ENCODE data around the gene RAB4A.
"Not testable (repeated sequence)": the region's sequence is repeated elsewhere in the genome, so short reads cannot be mapped to it uniquely, and the experiment has no call there.

Gene RAB4A

GRCh38 chr1:229273507-229274232 is 2.8 kb downstream of the RAB4A start:
- FAIRE-seq = no peak

- no peak for FAIRE-seq
These were observed 4.1 kb downstream of the RAB4A start for GRCh38 chr1:229275005-229275404.

DNA sequence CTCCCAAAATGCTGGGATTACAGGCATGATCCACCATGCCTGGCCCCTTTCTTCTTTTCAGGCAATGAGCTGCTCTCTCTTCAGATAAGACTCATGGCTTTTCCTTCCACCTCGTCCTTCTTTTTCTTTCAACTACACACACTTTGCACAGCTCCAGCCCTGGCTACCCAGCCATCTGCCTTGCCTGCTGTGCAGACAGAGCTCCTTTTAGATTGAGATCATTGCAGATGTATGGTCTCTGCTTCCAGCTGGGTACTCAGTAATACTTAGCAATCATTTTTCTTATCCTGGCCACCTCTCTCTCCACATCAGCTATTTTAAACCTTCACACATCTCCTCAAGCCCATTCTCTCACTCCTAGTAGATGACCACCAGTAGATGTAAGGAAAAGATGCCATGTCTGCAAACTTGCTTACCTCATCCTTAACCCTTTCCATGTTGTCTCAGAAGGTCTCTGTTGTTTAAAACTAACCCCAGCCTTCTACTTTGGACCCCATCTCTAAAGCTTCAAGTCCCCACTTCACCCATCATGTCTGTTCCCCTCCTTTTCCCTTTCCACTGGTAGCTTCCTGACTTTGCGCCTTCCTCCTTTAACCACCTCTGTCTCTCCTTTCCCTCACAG is 7.3 kb downstream of the RAB4A start:
- FAIRE-seq = no peak

DNA sequence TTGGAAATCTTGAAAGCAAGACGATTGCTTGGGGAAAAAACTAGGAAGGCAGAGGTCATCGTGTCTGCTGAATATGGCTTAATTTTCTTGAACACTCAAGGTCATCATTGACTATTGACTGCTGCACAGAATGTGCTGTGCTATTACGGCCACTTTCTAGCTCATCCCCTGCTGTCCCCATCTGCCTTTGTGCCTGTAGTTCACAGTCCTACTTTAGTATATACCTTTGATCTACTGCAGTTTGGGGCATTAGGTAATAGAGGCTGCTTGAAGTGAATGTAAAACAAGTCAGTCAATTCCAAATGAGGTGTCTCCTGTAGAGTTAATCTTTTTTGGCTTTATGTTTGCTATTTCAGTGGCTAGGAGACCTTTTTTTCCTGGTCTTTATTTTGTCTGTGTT is 8.3 kb downstream of the RAB4A start:
- FAIRE-seq = no peak

DNA sequence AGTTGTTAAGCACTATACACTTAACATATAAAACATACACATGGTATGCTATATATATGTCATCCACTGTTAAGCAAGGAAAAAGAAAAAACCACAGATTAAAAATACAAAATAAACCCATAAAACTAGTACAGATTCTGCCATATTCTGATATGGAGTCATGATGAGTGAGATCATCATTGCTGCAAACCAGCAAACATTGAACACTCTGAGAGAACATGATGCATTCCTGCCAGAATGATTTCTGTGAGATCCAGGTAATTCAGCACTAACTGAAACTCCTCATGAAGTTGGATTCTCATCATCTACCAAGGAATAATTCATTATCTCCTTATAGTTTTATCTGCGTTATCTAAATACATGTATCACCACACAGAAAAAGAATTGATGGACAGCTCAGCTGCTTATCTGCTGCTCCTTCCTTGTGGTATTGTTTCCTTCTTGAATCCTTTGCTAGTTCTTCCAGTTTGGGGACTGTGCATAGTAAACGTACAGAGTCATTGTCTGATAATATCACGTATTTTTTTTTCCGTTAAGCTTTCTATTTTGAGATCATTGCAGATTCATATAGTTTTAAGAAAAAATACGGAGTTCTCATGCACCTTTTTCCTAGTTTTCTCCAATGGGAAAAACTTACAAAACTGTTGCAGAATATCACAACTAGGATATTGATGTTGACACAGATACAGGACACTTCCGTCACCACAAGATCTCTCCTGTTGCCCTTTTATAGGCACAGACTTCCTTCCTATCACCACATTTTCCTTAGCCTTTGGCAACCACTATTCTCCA is 9.3 kb downstream of the RAB4A start:
- no peak for FAIRE-seq

- FAIRE-seq = peak; percentile 52
These were observed 10.0 kb downstream of the RAB4A start for GRCh38 chr1:229280921-229281320.

GRCh38 chr1:229281339-229281926 is 10.5 kb downstream of the RAB4A start:
- FAIRE-seq = peak; percentile 81

- FAIRE-seq = no peak
These were observed 11.4 kb downstream of the RAB4A start for GRCh38 chr1:229282295-229282823.

DNA sequence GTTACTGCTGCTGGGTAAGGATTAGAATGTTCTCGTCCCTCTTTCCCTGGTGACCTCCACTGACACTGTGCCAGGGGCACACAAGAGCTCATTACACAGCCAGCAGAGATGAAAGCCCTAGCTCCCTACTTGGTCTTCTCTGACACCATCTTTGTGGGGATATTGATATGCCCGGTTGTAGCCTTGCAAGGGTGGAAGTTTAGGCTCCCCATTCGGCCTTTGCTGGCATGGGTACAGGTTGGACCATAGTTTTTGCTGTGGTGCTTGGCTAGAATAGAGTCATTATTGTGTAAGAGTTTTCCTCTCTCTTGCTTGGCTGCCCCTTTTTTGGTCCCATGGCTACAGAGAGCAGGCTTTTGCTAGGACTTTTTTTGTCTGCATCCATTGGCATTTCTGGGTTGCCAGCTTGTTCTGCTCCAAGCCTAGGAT is 12.3 kb downstream of the RAB4A start:
- FAIRE-seq = no peak

- FAIRE-seq = no peak
These were observed 14.0 kb downstream of the RAB4A start for GRCh38 chr1:229284887-229285286.

GRCh38 chr1:229285440-229285839 is 14.5 kb downstream of the RAB4A start:
- FAIRE-seq = peak; percentile 56

DNA sequence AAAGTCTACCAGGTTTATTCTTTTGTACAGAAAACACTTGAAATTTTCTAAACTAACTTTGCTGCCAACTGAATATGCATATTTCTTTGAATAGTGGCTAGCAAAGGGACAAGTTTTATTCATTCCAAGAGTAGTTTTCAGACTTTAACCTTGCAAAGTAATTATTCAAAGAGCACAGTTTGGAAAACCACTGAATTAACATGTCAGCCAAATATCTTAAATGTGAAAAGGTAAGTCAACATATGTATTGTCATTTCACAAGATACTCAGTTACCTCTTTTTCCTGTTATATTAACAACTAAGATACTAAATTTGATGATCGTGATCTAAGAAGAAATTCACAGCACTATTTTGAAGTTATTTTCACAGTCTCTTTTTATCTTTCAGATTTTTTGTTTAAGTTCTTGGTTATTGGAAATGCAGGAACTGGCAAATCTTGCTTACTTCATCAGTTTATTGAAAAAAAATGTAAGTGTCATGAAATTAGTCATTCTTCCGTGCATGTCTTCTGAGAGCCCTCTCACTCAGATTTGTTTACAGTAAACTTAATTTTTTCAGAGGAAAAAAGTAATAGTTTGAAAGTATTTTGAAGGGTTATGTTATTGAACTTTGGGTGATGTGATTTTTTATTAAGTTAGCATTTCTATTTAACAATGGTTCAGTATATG is 15.3 kb downstream of the RAB4A start:
- peak; percentile 76 for FAIRE-seq

DNA sequence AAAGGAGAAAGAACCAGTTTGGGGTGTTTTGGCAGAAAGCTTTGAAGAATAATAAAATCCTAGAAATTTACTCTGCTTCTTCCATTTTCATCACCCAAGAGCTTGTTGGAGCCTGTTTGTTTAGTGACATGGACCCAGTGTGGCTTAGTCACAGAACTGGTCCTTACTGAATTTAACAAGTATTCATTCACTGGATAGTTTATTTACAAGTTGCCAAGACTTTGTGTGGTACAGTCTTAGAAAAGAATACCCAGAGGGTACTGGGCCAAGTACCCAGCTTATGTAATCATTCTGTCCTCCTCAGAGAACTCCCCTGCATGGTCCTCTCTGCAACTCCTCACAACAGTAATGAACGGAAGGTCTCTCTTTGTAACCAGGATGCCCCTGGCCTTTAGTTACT is 16.4 kb downstream of the RAB4A start:
- no peak for FAIRE-seq

DNA sequence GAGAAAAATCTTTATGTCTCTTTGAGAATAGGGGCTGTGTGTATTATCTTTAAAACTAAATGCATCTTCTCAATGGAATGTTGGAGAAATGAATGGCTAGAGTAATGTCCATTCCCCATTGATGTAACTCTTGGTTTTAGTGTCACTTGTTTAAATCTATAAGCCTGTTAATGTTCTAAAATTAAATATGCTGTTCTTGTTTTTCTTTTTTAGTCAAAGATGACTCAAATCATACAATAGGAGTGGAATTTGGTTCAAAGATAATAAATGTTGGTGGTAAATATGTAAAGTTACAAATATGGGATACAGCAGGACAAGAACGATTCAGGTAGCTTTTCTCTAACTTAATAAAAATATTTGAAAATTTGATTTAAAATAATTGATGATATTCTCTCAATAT is 17.6 kb downstream of the RAB4A start:
- FAIRE-seq = peak; percentile 20

- FAIRE-seq = not testable (repeated sequence)
These were observed 20.8 kb downstream of the RAB4A start for GRCh38 chr1:229291686-229292085.

DNA sequence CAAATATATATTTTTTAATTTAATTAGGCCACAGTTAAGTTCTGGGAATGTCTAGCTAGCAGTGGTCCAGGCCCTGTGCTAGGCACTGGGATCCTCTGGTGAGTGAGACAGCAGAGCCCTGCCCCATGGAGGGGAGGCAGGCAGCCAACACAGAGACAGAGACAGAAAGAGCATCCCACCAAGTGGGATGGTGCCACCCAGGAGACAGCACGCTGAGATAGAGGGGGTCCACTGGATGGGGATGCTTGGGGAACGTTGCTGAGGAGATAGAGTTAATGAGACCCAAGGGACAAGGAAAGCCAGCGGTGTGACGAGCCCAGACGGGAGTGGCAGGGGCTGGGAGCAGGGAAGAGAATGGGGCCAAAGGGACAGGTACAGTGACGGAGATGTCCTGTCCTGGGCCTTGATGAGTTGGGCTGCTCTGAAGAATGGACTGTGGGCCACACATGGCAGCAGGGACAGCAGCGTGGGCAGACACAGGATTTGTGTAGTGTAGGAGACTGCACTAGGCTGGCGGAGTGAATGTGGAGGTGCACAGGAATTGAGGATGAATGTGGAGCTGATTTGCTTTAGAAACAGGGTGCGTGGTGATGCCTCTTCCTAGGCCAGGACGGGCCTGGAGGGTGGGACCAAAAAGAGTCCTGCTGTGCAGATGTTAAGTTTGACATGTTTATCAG is 22.8 kb downstream of the RAB4A start:
- no peak for FAIRE-seq

DNA sequence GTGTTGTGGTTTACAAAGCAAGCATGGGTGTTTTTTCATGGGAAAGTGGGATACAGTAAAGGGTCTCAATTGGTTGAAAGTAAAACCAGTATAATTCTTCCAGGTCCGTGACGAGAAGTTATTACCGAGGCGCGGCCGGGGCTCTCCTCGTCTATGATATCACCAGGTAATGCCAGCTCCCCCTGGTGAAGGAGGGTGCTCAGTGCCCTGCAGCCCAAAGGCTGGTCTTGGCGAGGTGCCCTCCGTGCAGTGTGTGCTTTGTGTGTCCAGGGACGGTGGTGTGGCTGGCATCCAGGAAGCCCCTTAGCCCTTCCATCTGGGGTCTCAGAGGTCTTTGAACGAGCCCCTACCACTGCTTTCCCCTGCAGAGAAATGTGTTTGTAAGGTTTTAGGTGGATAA is 24.8 kb downstream of the RAB4A start:
- no peak for FAIRE-seq

DNA sequence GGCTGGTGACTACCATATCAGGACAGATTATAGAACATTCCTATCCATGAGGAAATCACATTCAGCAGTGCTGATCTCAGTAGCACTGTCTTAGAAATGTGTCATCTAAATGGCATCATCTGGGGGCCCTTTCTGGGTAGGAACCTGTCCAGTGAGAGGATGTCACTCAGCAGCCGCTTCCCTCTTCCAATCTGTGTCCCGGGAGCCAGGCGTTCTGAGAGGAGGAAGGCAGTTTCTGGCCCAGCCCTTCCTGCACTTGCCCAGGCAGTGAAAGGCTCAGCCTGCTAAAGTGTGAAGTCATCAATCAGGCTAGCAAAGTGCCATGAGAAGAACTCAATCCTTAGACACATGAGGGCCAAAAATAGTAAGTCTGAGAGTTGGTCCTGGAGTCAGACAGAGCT is 25.6 kb downstream of the RAB4A start:
- no peak for FAIRE-seq

DNA sequence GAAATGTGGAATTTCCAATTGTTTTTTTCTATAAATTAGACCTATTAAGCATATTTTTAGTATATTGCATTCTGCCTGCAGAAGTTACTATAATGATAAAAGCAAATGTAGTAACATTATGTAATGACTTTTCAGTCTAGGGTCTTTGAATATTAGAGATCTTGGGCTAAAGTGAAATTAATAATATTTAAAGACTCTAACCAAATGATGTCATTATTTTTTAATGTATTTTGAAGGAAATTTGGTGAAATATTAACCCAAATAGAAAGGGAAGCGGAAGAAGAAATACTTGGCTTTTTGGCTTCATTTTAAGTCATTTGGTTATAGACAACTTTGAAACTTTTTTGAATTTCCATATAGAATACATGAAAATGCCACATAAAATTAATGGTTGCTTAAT is 26.8 kb downstream of the RAB4A start:
- FAIRE-seq = no peak

DNA sequence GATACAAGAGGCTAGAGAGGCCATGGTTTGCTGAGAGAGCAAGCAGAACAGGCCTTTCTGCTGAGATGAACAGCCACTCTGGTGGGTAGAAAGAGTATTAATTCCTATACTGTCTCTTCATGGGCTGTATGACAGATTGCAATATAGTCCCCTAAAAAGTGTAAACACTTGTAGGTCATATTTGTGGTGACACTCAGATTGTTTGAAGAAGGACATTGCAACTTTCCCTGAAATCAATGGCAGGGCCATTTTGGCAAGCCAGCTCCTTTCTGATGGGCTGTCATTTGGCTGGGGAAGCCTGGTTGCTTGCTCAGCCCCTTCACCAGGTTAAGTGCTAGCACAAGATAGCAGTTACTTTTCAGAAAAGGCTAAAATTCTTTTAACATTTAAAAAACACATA is 27.5 kb downstream of the RAB4A start:
- no peak for FAIRE-seq

GRCh38 chr1:229298887-229299503 is 28.1 kb downstream of the RAB4A start:
- no peak for FAIRE-seq

All from TTC549 (cell line).